ENCODE data around the gene MRPS22.

The MRPS22 gene

GRCh38 chr3:139318826-139319225, 25.0 kb upstream of the MRPS22 start:
- TF ChIP-seq CTCF (IDR thresholded peaks at IDR 0.05; ENCODE audit: insufficient read depth, low read depth, low read length, missing control alignments): no peak
- DNase-seq (ENCODE audit: low read depth): no peak
- no peak overlapping the region for H3K4me3 ChIP-seq (ENCODE audit: low read depth, low read length)

GRCh38 chr3:139319428-139320402, 24.1 kb upstream of the MRPS22 start:
- DNase-seq (ENCODE audit: low read depth): peak; percentile 18
- peak; percentile 33 for TF ChIP-seq CTCF (IDR thresholded peaks at IDR 0.05; ENCODE audit: insufficient read depth, low read depth, low read length, missing control alignments)
- no peak overlapping the region for H3K4me3 ChIP-seq (ENCODE audit: low read depth, low read length)

- DNase-seq (ENCODE audit: low read depth): no peak
- no peak overlapping the region for H3K4me3 ChIP-seq (ENCODE audit: low read depth, low read length)
- TF ChIP-seq CTCF (IDR thresholded peaks at IDR 0.05; ENCODE audit: insufficient read depth, low read depth, low read length, missing control alignments): no peak
Observed at GRCh38 chr3:139320551-139321309, 23.1 kb upstream of the MRPS22 start.

GRCh38 chr3:139322346-139322745, 21.5 kb upstream of the MRPS22 start:
- no peak overlapping the region for H3K4me3 ChIP-seq (ENCODE audit: low read depth, low read length)
- TF ChIP-seq CTCF (IDR thresholded peaks at IDR 0.05; ENCODE audit: insufficient read depth, low read depth, low read length, missing control alignments): no peak
- DNase-seq (ENCODE audit: low read depth): no peak

- TF ChIP-seq CTCF (IDR thresholded peaks at IDR 0.05; ENCODE audit: insufficient read depth, low read depth, low read length, missing control alignments): no peak
- DNase-seq (ENCODE audit: low read depth): no peak
- no peak overlapping the region for H3K4me3 ChIP-seq (ENCODE audit: low read depth, low read length)
Observed at GRCh38 chr3:139323146-139323545, 20.7 kb upstream of the MRPS22 start.

- H3K4me3 ChIP-seq (ENCODE audit: low read depth, low read length): no peak overlapping the region
- no peak for TF ChIP-seq CTCF (IDR thresholded peaks at IDR 0.05; ENCODE audit: insufficient read depth, low read depth, low read length, missing control alignments)
- no peak for DNase-seq (ENCODE audit: low read depth)
Observed at GRCh38 chr3:139324456-139324855, 19.4 kb upstream of the MRPS22 start.

All from GM12865 (cell line).